Ishikawa (cell line): ENCODE data around the gene OLFML2B.

Experiments
- CEBPB ChIP-seq: IDR thresholded peaks from 2 replicates; pipeline ENCODE4 v1.6.1; 2012
- CREB1 ChIP-seq: IDR thresholded peaks from 2 replicates; pipeline ENCODE4 v1.6.1; 2012; ENCODE audit warnings: low read depth
- EGR1 ChIP-seq: IDR thresholded peaks from 2 replicates; pipeline ENCODE4 v1.6.1; 2012
- EP300 ChIP-seq: IDR thresholded peaks from 2 replicates; pipeline ENCODE4 v1.6.1; 2012; ENCODE audit warnings: borderline replicate concordance
- FOXM1 ChIP-seq: IDR thresholded peaks from 2 replicates; pipeline ENCODE4 v1.6.1; 2012; ENCODE audit warnings: low read depth, borderline replicate concordance
- MAX ChIP-seq: IDR thresholded peaks from 2 replicates; pipeline ENCODE4 v1.6.1; 2012
- NFIC ChIP-seq: IDR thresholded peaks from 2 replicates; pipeline ENCODE4 v1.6.1; 2012
- RAD21 ChIP-seq: IDR thresholded peaks from 2 replicates; pipeline ENCODE4 v1.6.1; 2012; ENCODE audit warnings: low read depth
- REST ChIP-seq: IDR thresholded peaks from 2 replicates; pipeline ENCODE4 v1.6.1; 2012; ENCODE audit warnings: low read depth, mild to moderate bottlenecking
- TAF1 ChIP-seq: IDR thresholded peaks from 2 replicates; pipeline ENCODE4 v1.6.1; 2012; ENCODE audit warnings: low read depth, mild to moderate bottlenecking
- TCF12 ChIP-seq: IDR thresholded peaks from 2 replicates; pipeline ENCODE4 v1.6.1; 2012; ENCODE audit warnings: low read depth
- TEAD4 ChIP-seq: IDR thresholded peaks from 2 replicates; pipeline ENCODE4 v1.6.1; 2012
- USF1 ChIP-seq: IDR thresholded peaks from 2 replicates; pipeline ENCODE4 v1.6.1; 2012
- YY1 ChIP-seq: IDR thresholded peaks from 2 replicates; pipeline ENCODE4 v1.6.1; 2012; ENCODE audit warnings: low read depth
- ZBTB7A ChIP-seq: IDR thresholded peaks from 2 replicates; pipeline ENCODE4 v1.6.1; 2012; ENCODE audit warnings: low read depth

OLFML2B gene

GRCh38 chr1:161955606-161956005 lies 68.1 kb downstream of the OLFML2B start:
- no peak for TF ChIP-seq TAF1

GRCh38 chr1:161954466-161954865 lies 69.2 kb downstream of the OLFML2B start:
- TF ChIP-seq FOXM1: no peak
- TF ChIP-seq CEBPB: no peak
- no peak for TF ChIP-seq CREB1
- TF ChIP-seq TEAD4: no peak

- no peak for TF ChIP-seq ZBTB7A
Observed at GRCh38 chr1:161954050-161954449, 69.6 kb downstream of the OLFML2B start.

GRCh38 chr1:161953256-161953920 lies 70.3 kb downstream of the OLFML2B start:
- TF ChIP-seq EGR1: no peak
- TF ChIP-seq ZBTB7A: no peak
- TF ChIP-seq RAD21: no peak
- no peak for TF ChIP-seq FOXM1
- TF ChIP-seq MAX: no peak
- TF ChIP-seq CREB1: no peak
- no peak for TF ChIP-seq NFIC
- TF ChIP-seq REST: no peak
- no peak for TF ChIP-seq USF1
- TF ChIP-seq EP300: no peak
- no peak for TF ChIP-seq CEBPB
- no peak for TF ChIP-seq TAF1
- no peak for TF ChIP-seq TEAD4
- no peak for TF ChIP-seq YY1
- TF ChIP-seq TCF12: no peak

- TF ChIP-seq TAF1 (no peak), TEAD4 (no peak), ZBTB7A (no peak), EP300 (no peak), USF1 (no peak)
Observed at GRCh38 chr1:161952607-161953172, 71.0 kb downstream of the OLFML2B start.

GRCh38 chr1:161951646-161952045 lies 72.0 kb downstream of the OLFML2B start:
- no peak for TF ChIP-seq USF1
- no peak for TF ChIP-seq REST
- TF ChIP-seq FOXM1: no peak
- TF ChIP-seq YY1: no peak

- TF ChIP-seq MAX (no peak), NFIC (no peak), YY1 (no peak), EGR1 (no peak), TEAD4 (no peak), CEBPB (no peak)
Observed at GRCh38 chr1:161950377-161950776, 73.3 kb downstream of the OLFML2B start.
